NCI-H2196 (cell line): ENCODE measurements around the gene SMURF1.

ENCODE experiments used
- DNase-seq: peaks from one replicate; lab custom pipeline; 2025; ENCODE audit not compliant: unreplicated experiment; lab: John Stamatoyannopoulos, UW

SMURF1 gene

DNA sequence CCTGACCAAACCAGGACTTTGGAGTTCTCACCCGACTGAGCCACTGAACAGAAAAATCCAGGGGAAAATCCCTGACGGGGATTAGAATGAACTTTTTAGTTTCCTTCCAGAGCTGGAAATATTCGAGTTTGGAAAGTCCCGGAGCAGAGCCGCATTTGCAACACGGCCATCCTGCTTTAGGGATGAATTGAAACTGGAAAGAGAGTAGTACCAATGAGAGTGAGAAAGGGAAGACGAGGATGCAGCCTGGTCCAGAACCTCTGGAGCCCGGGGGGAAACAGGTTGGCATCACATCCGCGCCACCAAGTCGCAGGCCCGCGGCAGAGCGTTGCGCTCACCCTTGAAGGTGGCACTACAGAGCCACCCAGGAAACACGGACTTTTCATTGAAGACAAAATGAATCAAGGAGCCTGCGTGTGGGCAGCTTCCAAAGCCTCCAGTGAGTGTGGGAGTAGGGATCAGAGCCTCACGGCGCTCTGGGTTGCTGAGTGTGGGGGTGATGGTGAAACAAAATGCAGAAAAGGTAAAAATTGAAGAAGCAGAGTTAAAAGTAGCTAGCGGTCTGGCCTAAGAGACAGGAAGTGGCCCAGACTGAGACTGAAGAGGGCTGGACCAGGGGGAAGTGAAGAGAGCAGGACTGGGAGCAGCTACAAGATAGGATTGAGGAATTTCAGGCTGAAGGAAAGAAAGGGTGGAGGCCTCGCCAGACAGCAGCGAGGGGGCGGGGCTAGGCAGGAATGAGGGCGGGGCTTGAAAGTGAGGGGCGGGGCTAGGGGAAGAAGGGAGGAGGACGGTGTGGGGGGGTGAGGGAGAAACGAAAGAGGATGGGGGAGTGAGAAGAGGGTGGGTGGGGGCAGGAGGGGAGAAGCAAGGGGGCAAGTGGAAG, 1.8 kb downstream of the SMURF1 start:
- DNase-seq, result peak; percentile 22

DNA sequence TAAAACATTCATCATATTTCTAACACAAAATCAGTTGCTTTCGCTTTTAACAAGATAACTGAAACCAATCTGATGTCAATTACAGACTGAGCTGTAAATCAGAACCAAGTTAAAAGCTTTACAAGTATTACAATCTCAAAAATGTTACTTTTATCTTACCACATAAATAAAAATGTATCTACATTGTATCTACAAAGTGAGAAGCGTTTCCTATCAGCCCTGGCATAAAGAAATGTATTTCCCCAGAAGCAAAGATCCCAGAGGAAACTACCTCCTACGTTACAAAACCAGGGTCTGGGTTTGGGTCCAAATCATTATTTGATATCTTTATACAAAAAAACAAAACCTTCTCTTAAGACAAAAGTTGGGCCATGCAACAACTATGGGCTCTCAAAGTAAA, 2.6 kb downstream of the SMURF1 start:
- no peak for DNase-seq

DNA sequence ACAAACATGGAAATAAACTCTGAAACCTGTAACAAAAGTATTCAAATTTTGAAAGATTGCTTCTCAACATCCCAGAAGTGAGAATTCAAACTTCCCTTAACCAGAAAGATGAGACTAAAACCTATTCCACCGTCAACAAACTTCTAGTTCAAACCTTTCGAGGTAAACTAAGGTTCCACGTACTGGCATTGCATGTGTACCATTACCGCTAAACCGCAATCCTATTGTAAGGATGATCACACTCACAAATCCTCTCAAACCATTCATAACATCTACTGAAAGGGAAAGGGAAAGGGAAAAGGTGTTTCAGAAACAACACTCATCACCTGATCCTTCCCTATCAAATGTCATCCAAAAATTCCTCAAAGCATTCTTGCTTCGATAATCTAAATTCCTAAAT, 3.1 kb downstream of the SMURF1 start:
- DNase-seq, result no peak

DNA sequence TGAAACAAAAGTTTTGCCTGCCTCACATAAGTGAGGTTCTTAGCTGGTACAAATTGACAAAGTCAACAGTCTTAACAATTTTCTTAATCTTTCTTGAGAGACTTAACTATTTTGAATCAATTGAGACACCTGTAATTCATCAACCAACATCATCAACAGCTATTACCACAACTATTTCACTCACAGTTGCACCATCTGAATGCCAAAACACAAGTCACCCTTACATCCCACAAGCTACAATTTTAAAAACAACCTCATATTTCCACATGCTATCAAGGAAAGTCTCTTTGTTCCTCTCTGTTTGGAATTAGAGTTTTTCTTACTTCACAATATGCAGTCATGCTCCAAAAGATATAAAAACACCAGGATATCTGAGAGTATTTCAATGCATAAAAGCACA, 4.9 kb downstream of the SMURF1 start:
- no peak for DNase-seq

DNA sequence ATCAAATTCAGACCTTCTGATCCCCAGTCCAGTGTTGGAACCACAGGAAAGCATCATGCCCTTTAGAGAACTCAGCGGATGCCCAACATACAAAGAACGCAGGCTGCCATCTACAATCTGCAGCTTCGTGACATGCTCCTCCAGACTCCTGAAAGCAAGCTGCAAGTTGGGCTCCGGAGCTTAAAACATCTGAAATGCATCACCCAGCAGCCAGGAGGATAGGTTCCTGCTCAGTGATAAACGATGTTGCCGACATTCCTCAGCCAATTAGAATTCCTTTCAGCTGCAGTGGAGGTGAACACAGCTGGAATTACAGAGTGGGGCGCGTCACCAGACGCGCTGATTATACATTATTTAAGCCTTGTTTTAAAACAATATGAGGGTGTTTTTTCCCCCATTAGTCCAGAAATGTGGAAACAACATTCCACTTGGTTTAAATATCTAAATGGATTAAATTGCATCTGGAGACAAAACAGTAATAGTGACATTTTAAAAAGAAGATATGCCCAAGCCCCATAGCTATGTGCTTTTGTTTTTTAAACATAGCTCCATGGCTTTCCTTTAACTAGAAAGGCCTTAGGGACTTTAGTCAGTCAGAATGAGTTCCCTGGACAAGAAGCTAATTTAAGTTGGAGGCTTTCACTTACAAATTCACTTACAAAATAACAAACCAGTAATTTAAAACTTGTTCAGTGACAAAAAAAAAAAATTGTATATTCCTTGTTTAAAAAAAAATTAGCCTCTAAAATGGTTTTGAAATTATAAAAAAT, 6.3 kb downstream of the SMURF1 start:
- no peak for DNase-seq

DNA sequence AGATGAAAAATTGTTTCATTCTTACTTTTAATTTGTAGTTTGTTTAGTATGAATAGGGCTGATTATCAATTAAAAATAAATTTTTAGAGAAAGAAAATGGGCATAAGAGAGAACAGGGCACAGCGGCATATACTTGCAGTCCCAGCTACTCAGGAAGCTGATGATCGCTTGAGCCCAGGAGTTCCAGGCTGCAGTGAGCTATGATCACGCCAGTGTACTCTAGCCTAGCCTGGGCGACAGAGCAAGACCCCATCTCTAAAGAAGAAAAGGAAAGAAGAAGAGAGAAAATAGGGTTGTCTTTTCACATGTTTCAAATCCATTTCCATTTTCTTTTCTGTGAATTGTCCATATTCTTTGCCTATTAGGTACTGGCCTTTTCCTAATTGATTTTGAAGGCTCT, 8.0 kb downstream of the SMURF1 start:
- no peak for DNase-seq

DNA sequence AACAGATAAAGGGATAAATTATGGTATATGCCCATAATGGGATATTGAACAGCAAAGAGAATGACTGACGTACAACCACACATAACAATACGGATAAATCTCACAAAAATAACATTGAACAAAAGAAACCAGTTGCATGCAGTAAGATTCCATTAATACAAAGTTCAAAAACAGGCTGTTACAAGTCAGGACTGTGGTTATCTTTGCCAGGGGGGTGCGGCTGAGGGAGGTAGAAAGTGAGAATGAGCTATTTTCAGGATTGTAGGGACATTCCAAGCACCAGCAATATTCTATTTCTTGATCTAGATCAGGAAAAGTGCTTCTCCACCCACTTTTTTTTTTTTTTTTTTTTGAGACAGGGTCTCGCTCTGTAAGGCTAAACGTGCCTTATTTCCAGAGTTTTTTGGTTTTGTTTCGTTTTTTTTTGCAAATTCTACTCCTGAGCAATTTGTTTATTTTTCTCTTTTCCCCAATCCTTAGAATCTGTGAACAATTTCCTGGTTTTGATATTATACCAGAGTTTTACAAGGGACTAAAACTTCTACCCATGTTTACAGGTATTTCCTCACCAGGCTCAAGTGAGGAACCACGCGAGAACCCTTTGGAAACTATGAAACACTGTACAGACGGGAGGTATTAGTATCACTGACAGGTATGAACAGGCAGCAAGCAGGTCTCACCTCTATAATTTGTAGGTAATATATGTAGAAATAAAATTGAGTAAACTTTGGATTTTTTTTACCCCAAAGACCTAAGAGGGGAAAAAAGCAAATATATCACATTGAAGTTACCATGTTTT, 9.9 kb downstream of the SMURF1 start:
- no peak for DNase-seq

DNA sequence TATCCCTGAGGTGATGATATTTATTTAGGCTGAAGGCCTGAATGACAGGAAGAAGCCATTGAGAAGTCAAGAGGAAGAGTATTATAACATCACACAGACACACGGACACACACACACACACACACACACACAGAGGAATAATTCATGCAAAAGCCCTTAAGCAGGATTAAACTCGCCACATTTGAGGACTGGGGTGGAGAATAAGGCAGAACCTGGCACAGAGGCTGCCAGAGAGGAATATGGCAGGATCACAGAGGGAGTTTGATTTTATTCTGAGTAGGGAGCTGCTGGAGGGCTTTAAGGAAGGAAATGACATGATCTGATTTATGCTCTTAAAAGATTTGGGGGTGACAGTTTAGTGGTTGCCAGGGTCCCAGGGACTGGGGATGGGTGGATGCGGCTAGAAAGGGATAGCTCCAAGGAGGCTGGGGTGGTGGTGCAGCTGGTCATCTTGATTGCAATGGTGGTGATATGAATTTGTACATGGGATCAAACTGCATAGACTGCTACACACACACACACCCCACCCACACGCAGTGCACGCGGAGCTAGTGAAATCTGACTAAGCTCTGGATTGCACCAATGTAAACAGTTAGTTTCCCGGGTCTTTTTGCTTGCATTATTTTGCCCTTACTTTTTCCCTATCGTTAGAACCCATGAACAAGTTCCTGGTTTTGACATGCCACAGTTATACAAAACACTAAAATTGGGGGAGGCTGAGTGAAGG, 11.2 kb downstream of the SMURF1 start:
- no peak for DNase-seq

DNA sequence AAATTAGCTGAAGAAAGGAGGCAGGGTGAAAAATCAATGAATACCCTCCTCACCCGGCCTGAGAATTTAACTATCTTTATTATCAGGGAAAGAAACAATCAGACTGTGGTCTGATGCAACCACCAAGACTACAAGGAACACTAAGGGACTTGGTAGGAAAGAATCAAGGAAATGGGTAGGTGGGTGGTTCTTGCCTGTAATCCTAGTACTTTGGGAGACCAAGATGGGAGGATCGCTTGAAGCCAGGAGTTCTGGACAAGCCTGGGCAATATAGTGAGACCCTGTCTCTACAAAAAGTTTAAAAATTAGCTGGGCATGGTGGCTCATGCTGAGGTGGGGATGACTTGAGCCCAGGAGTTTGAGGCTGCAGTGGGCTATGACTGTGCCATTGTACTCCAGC, 12.6 kb downstream of the SMURF1 start:
- no peak for DNase-seq

DNA sequence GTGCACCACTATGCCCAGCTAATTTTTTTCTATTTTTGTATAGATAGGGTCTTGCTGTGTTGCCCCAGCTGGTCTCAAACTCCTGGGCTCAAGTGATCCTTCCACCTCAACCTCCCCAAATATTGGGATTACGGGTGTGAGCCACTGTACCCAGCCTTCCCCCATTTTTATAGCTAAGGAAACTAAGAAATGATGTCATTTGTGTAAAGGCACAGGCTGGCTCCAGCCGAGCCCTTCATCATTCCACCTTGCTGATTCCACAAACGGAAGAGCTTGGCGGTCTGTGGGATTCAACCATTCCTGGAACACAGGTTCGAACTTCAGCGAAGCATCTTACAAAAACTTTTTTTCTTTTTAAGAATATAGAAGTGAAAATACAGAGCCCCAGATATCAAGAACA, 14.4 kb downstream of the SMURF1 start:
- DNase-seq, result no peak

DNA sequence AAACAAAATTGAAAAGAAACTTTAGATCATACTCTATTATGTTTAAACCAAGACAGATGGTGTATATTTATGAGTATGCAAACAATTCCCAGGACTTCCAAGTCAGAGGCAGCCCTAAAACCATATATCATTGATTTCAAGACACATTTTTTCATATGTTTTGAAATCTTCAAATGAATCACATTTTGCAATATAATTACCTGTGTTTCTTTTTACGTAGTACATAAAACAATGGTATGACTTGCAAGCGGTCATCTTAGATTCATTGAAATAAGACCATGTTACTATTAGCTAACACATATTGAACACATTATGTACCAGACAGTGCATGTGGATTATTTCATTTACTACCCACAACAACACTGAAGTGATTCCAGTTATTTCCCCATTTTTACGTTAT, 14.9 kb downstream of the SMURF1 start:
- no peak for DNase-seq

DNA sequence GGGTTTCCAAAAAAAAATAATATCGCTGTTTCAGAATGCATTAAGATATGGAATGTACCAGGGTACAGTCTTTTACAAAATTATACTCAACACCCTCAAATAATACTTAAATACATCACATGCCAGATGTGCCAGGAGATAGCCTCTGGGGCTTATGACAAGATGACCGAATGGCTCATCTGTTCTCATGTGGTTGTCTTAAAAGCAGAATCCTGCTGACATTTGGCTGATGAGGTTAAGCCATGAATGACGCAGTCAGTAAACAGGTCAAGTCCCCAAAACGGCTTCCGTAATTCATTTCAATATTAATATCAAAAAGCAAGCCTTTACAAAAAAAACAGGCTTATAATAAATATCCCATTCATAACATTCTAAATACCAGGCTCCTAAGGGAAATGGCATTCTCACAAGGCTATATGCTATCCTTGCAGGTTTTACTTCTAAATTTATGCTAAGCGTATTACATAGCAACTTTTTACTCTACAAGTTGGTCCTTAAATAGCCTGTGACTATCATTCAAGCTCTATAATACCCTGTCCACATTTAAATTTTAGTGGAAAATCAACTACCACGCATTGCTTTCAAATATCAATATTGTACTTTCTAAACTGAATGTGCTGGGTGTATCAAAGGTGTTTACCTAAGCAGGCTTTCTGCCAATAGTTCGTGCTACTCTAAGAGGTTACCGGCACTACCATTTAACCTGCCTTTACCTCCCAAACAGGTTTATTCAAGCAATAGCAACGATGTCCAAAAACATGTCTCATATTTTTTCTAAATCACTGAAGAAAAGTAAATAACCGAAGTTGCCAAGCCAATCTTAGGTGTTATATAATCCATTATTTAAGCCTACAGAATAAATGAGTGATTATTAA, 15.6 kb downstream of the SMURF1 start:
- peak; percentile 73 for DNase-seq

DNA sequence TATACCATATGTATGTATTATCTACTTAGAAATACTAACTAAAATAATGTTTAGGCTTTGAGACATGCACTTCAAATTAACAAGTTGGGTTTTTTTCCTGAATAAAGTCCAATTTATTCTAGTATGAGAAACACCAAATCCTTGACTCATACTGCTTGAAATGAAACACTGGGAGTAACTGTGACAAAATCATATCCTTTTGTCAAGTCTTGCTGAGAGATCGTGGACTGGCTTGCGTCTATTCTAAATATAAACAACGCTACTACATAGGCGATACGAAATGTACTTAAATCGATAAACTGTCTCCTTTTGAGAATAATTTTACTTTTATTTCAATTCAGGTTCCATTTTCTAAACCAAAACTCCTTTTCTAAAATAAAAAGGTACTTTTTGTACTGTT, 16.3 kb downstream of the SMURF1 start:
- DNase-seq, result no peak

DNA sequence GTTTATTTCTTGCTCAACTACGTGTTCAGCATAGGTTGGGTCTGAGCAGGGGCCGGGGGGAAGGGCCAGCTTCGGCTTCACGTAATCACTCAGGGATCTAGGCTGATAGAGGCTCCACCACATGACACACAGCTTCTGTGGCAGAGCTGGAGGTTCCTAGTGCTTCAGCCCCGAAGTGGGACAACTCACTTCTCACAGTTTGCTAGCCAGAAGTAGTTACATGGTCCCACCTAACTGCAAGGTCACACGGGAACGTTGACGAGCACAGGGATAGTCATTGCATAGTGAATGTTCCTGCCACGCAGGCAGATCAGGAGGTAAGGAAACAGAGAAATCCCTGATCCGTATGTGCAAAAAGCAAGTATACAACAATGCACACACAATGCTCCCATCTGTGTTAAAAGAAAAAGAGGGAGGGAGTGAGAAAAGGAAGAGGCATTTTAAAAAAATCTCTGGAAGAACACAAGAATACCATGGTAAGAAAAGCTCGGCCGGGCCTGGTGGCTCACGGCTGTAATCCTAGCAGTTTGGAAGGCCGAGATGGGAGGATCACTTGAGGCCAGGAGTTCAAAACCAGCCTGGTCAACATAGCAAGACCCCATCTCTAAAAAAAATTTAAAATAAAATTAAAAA, 16.9 kb downstream of the SMURF1 start:
- DNase-seq, result no peak

DNA sequence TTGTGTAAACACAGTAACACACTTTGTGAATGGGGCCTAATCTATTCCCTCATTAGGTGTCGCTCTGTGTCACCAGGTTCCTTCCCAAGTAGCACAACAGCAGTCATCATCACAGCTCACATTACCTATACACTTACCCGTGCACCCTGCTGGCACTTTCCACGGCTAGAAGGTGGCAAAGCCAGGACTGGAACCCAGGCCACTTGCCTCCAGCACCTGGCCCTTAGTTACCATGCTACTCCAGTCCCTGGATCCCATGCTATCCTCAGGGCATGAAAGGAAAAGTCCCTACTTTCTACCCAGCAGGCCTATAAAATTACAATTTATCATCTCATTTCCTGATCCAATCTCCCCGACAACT, 18.4 kb downstream of the SMURF1 start:
- DNase-seq, result peak; percentile 53

DNA sequence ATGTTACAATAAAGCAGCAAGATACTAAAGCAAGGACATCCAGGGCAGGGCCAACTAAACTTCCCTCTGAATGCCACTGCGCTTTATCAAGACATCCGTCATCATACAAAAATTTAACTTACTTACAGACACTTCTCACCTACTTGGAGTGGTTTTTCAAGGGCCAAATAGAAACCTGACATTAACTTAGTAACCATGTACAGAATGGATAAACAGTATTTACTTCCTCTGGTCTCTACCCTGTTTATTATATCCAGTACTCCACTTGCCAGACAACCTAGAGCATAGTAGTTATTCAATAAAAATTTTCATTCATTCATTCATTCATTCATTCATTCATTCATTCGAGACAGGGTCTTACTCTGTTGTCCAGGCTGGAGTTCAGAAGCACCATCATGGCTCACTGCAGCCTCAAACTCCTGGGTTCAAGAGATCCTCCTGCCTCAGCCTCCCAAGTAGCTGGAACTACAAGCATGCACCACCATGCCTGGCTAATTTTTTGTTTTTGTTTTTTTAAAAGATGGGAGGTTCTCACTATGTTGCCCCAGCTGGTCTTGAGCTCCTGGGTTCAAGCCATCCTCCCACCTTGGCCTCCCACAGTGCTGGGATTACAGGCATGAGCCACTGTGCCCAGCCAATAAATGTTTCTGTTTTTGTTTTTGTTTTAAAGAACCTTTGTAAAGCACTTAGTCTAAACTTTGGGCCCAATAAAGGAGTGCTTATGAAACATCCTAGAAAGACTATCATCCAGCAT, 19.0 kb downstream of the SMURF1 start:
- DNase-seq, result no peak

DNA sequence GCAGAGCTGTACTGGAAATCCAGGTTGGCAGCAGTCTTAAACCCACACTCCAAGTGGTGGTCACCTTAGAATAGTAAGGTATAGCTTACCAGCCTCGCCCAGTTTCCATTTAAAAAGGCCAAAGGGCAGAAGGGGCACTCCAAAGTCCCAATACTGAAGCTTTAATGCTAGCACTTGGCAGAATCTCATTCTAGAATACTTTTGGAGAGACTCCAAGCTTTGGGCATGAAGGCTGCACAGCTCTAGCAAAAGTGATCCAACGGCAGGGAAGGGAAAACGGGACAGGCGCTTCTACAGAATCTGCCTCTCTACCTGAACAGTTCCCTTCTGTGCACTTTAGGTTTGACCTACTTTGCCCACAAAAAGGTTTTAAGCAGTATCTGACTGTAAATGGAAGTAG, 19.7 kb downstream of the SMURF1 start:
- peak; percentile 13 for DNase-seq

DNA sequence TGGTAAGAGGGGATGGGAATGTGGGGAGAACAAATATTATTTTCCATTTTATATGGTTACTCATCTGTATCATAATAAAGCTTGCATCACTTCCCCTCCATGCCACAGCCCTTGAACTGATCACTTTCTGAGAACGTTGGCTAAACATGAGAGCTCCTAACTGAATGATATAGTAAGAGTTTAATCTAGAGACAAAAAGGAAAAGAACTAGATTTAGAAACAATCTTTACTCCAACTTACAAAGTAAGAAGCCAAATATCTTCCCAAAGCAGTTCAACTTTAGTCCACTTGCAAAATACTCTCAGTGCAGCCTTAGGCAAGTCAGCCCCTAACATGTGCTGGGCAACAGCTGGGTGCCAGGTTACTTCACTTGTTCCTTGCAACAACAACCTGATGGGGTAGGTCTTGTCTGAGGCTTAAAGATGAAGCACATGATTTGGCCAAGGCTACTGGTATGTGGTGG, 20.3 kb downstream of the SMURF1 start:
- no peak for DNase-seq

DNA sequence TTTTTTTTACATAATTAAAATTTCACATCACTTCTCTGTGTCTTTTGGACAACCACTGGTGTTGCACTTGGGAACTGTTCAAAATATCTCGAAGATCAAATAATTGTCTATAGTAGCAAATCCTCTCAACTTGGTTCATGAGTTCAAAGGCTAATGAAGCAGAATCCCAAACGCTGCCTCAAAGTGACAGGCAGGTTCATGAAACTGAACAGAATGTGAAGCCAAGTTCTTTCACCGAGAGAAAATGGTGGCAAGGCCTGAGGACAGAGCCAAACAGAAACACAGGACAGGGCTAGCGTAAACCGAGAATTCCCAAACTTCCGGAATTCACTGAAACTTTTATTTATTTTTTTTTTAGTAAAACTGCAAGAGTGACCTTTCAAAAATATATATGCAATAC, 21.1 kb downstream of the SMURF1 start:
- DNase-seq, result no peak
